Memory B cell (primary cell): ENCODE results near the gene SLC2A4RG.
A peak's percentile ranks its signal among the peaks of the same experiment; 100 is the strongest.

ENCODE experiments used
- ATAC-seq: fragments of 150-1000 bp; cut with Tn5 transposase; 2 replicates; pipeline ENCODE4 v1.10.0; 2021; ENCODE audit warnings: low read depth, mild to moderate bottlenecking, moderate library complexity
- DNase-seq, 2 donors: peaks; one replicate each; pipeline ENCODE4 v3.0.0; 2022; ENCODE audit warnings: low spot score in 2 of 2
- H3K27ac Mint-ChIP-seq: one replicate; pipeline ENCODE4 v1.8.0; 2022; ENCODE audit warnings: mild to moderate bottlenecking, moderate library complexity, mixed read lengths
- H3K27me3 Mint-ChIP-seq: one replicate; pipeline ENCODE4 v1.8.0; 2022; ENCODE audit warnings: mixed read lengths
- H3K36me3 Mint-ChIP-seq: one replicate; pipeline ENCODE4 v1.8.0; 2022; ENCODE audit warnings: mild to moderate bottlenecking, mixed read lengths
- H3K4me1 Mint-ChIP-seq: one replicate; pipeline ENCODE4 v1.8.0; 2022; ENCODE audit warnings: mixed read lengths
- H3K4me3 Mint-ChIP-seq: one replicate; pipeline ENCODE4 v1.8.0; 2022; ENCODE audit warnings: mild to moderate bottlenecking, moderate library complexity, mixed read lengths
- H3K9me3 Mint-ChIP-seq: one replicate; pipeline ENCODE4 v1.8.0; 2022; ENCODE audit warnings: mixed read lengths

Gene SLC2A4RG

GRCh38 chr20:63739130-63740069 lies at the start of gene SLC2A4RG:
Gene SLC2A4RG (plus strand): TSS chr20:63739776. CDS start chr20:63739913, 137 bp downstream.
- Mint-ChIP-seq H3K4me1 (peaks cover 10% of the 10 kb centered on the region), H3K36me3 (peaks cover 2% of the 10 kb centered on the region), H3K27me3 (no peaks in the 10 kb centered on the region), H3K4me3 (peak within 1 kb of the TSS; percentile 44), H3K9me3 (no peaks in the 10 kb centered on the region), H3K27ac (no peak within 1 kb of the TSS)
- DNase-seq (peak; percentile 33 to 63), ATAC-seq (peak; percentile 33)

DNA sequence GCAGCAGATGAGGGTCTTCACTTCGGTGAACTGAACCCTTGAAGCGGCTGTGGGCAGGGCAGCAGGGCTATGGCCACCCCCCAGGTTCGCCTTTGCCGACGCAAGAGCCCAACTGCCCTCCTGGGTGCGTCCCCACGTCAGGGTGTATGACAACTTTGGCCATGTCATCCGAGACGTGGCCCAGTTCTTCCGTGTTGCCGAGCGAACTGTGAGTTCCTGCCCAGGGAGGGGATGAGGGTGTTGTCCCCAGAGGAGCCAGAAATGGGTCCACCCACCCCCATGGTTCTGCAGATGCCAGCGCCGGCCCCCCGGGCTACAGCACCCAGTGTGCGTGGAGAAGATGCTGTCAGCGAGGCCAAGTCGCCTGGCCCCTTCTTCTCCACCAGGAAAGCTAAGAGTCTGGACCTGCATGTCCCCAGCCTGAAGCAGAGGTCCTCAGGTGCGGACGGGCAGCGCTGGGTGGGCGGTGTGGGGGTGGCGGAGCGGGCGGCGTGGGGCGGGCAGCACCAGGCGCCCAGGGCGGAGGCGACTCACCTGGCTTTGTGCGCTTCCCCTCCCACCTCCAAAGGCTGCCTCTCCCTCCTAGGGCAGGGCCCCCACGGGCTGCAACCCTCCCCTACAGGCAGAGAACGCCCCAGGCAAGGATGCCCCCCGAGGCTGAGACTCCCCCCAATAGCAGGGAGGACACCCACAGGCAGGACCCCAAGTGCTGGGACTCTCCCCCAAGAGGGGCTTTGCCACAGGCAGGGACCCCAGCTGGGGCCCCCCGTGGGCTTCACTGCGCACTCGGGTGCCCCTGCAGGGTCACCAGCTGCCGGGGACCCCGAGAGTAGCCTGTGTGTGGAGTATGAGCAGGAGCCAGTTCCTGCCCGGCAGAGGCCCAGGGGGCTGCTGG lies 49.3 kb upstream of the SLC2A4RG start:
- Mint-ChIP-seq H3K27ac (no peak overlapping the region), H3K36me3 (peaks cover 3% of the 10 kb centered on the region), H3K9me3 (no peaks in the 10 kb centered on the region), H3K27me3 (no peaks in the 10 kb centered on the region), H3K4me1 (peaks cover 7% of the 10 kb centered on the region), H3K4me3 (no peak overlapping the region)
- DNase-seq (no peak), ATAC-seq (no peak)

GRCh38 chr20:63690898-63691710 lies 48.5 kb upstream of the SLC2A4RG start:
- ATAC-seq (peak; percentile 47), DNase-seq (no peak)
- peaks cover 8% of the 10 kb centered on the region for H3K4me1 Mint-ChIP-seq
- no peak overlapping the region for H3K4me3 Mint-ChIP-seq
- peaks cover 3% of the 10 kb centered on the region for H3K36me3 Mint-ChIP-seq
- H3K27me3 Mint-ChIP-seq = no peaks in the 10 kb centered on the region
- peak overlapping the region; percentile 77 for H3K27ac Mint-ChIP-seq
- H3K9me3 Mint-ChIP-seq = no peaks in the 10 kb centered on the region

DNA sequence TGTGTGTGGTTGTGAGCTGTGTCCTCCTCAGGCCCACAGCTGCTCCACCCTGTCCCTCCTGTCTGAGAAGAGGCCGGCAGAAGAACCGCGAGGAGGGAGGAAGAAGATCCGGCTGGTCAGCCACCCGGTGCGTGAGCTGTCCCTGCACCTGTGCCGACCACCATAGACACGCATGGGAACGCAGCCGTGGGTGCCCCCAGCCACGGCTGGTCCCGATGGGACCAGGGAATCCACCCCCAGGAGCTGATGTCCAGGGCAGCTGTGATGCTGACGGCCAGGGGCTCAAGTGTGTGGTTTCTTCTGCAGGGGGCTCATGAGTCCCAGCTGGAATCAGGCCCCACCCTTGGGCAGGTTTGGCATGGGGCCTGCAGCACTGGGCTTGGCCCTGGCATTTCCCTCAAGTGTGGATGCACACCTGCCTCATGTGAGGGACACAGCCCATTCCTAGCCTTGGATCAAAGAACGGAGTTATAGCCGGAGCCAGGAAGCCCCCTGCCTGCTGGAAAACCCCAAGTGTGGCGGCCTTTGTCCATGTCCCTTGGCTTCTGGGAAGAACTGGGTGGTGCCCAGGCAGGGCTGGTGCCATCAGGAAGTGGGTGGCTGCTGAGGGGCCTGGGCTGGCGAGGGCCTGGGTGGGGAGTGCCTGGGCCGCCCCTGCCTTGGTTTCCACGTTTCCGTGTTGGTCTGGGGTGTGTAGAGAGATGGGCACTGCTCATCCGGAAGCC lies 47.7 kb upstream of the SLC2A4RG start:
- H3K4me3 Mint-ChIP-seq = no peak overlapping the region
- H3K27ac Mint-ChIP-seq = peak overlapping the region; percentile 77
- H3K27me3 Mint-ChIP-seq = no peaks in the 10 kb centered on the region
- DNase-seq (no peak), ATAC-seq (no peak)
- peaks cover 12% of the 10 kb centered on the region for H3K4me1 Mint-ChIP-seq
- H3K36me3 Mint-ChIP-seq = peaks cover 3% of the 10 kb centered on the region
- H3K9me3 Mint-ChIP-seq = no peaks in the 10 kb centered on the region

- DNase-seq (no peak), ATAC-seq (no peak)
- Mint-ChIP-seq H3K4me3 (no peak overlapping the region), H3K36me3 (peaks cover 3% of the 10 kb centered on the region), H3K4me1 (peaks cover 17% of the 10 kb centered on the region), H3K9me3 (no peaks in the 10 kb centered on the region), H3K27me3 (no peaks in the 10 kb centered on the region), H3K27ac (no peak overlapping the region)
These were observed 47.0 kb upstream of the SLC2A4RG start for GRCh38 chr20:63692436-63693082.

- DNase-seq (no peak), ATAC-seq (no peak)
- no peaks in the 10 kb centered on the region for H3K27me3 Mint-ChIP-seq
- peak overlapping the region; percentile 58 for H3K27ac Mint-ChIP-seq
- no peak overlapping the region for H3K4me3 Mint-ChIP-seq
- peaks cover 17% of the 10 kb centered on the region for H3K4me1 Mint-ChIP-seq
- no peaks in the 10 kb centered on the region for H3K9me3 Mint-ChIP-seq
- peaks cover 3% of the 10 kb centered on the region for H3K36me3 Mint-ChIP-seq
These were observed 46.4 kb upstream of the SLC2A4RG start for GRCh38 chr20:63693083-63693732.

- no peaks in the 10 kb centered on the region for H3K27me3 Mint-ChIP-seq
- peak overlapping the region; percentile 58 for H3K27ac Mint-ChIP-seq
- no peak overlapping the region for H3K4me3 Mint-ChIP-seq
- DNase-seq (no peak), ATAC-seq (no peak)
- peaks cover 17% of the 10 kb centered on the region for H3K4me1 Mint-ChIP-seq
- H3K36me3 Mint-ChIP-seq = peaks cover 3% of the 10 kb centered on the region
- no peaks in the 10 kb centered on the region for H3K9me3 Mint-ChIP-seq
These were observed 45.6 kb upstream of the SLC2A4RG start for GRCh38 chr20:63693733-63694583.

DNA sequence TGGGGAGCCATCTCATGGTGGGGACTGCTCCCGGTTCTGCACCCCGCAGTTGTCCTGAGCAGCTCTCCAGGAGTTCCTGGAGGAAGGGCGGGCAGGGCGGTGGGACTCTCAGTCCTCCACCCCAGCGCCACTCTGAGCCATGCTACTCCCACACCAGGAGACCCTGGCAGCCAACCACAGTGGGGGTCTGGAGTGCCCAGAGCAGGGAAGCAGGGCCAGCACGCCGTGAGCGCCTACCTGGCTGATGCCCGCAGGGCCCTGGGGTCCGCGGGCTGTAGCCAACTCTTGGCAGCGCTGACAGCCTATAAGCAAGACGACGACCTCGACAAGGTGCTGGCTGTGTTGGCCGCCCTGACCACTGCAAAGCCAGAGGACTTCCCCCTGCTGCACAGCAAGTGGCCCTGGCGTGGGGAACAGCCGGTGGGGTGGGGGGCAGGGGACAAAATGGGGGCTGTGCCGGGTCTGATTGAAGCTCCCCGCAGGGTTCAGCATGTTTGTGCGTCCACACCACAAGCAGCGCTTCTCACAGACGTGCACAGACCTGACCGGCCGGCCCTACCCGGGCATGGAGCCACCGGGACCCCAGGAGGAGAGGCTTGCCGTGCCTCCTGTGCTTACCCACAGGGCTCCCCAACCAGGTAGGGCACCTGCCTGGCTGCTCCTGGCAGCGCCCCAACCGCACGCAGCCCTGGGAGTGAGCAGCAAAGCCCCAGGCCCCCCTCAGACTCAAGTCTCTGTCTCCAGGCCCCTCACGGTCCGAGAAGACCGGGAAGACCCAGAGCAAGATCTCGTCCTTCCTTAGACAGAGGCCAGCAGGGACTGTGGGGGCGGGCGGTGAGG lies 44.8 kb upstream of the SLC2A4RG start:
- H3K27ac Mint-ChIP-seq = no peak overlapping the region
- no peak for DNase-seq
- H3K36me3 Mint-ChIP-seq = peaks cover 3% of the 10 kb centered on the region
- no peaks in the 10 kb centered on the region for H3K27me3 Mint-ChIP-seq
- no peaks in the 10 kb centered on the region for H3K9me3 Mint-ChIP-seq
- H3K4me3 Mint-ChIP-seq = no peak overlapping the region
- ATAC-seq = no peak
- peaks cover 21% of the 10 kb centered on the region for H3K4me1 Mint-ChIP-seq

DNA sequence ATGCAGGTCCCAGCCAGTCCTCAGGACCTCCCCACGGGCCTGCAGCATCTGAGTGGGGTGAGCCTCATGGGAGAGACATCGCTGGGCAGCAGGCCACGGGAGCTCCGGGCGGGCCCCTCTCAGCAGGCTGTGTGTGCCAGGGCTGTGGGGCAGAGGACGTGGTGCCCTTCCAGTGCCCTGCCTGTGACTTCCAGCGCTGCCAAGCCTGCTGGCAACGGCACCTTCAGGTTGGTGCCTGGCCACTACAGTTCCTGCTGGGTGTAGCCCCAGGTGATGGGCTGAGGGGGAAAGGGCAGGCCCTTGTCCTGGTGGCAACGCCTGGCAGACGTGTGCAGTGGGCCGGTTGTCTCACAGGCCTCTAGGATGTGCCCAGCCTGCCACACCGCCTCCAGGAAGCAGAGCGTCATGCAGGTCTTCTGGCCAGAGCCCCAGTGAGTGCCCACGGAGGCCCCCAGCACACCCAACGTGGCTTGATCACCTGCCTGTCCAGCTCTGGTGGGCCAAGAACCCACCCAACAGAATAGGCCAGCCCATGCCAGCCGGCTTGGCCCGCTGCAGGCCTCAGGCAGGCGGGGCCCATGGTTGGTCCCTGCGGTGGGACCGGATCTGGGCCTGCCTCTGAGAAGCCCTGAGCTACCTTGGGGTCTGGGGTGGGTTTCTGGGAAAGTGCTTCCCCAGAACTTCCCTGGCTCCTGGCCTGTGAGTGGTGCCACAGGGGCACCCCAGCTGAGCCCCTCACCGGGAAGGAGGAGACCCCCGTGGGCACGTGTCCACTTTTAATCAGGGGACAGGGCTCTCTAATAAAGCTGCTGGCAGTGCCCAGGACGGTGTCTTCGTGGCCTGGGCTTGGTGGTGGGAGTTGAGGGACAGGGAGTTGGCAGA lies 43.9 kb upstream of the SLC2A4RG start:
- peaks cover 21% of the 10 kb centered on the region for H3K4me1 Mint-ChIP-seq
- peaks cover 3% of the 10 kb centered on the region for H3K36me3 Mint-ChIP-seq
- peak overlapping the region; percentile 50 for H3K27ac Mint-ChIP-seq
- DNase-seq = no peak
- no peak overlapping the region for H3K4me3 Mint-ChIP-seq
- ATAC-seq = no peak
- H3K9me3 Mint-ChIP-seq = no peaks in the 10 kb centered on the region
- no peaks in the 10 kb centered on the region for H3K27me3 Mint-ChIP-seq

DNA sequence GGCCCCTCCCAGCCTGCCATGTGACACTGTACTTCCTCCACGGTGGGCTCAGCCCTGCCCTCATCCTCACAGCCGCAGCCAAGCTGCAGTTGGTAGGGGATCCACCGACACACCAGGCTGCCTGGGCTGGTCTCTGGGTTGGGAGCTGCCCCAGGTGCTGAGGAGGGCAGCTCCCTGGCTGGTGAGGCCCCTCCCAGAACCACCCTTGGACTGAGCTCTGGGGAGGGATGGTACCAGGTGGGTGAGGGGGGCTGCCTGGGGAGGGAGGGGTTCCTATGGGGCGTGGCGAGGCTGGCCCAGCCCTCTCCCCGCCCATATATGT lies 43.3 kb upstream of the SLC2A4RG start:
- peaks cover 19% of the 10 kb centered on the region for H3K4me1 Mint-ChIP-seq
- no peaks in the 10 kb centered on the region for H3K9me3 Mint-ChIP-seq
- H3K36me3 Mint-ChIP-seq = peaks cover 3% of the 10 kb centered on the region
- DNase-seq (no peak), ATAC-seq (peak; percentile 81)
- no peaks in the 10 kb centered on the region for H3K27me3 Mint-ChIP-seq
- H3K4me3 Mint-ChIP-seq = no peak overlapping the region
- peak overlapping the region; percentile 50 for H3K27ac Mint-ChIP-seq
